HAP-1 (cell line): ENCODE measurements around the gene PLA2G4D.

ENCODE experiments used
- DNase-seq, 2 experiments: peaks; one replicate each; pipeline ENCODE4 v3.0.0-alpha.2; 2016 to 2020; ENCODE audit warnings: low spot score in 2 of 2
- H3K27me3 ChIP-seq: fragments of 250-450 bp; sonication (Bioruptor Pico); 2 replicates; pipeline ENCODE4 v1.5.1; 2020; ENCODE audit warnings: low read depth, mild to moderate bottlenecking, moderate library complexity
- H3K36me3 ChIP-seq: fragments of 250-450 bp; sonication (Bioruptor Pico); replicated peaks from 2 replicates; pipeline ENCODE4 v1.5.1; 2020; ENCODE audit warnings: mild to moderate bottlenecking
- H3K4me1 ChIP-seq: fragments of 250-450 bp; sonication (Bioruptor Pico); 2 replicates; pipeline ENCODE4 v1.5.1; 2020; ENCODE audit warnings: mild to moderate bottlenecking
- H3K4me3 ChIP-seq: fragments of 250-450 bp; sonication (Bioruptor Pico); 2 replicates; pipeline ENCODE4 v1.5.1; 2020; ENCODE audit warnings: mild to moderate bottlenecking, moderate library complexity
- H3K9me3 ChIP-seq: fragments of 250-450 bp; sonication (Bioruptor Pico); 2 replicates; pipeline ENCODE4 v1.5.1; 2020; ENCODE audit warnings: mild to moderate bottlenecking, moderate library complexity
- in situ Hi-C: fragments of 300-500 bp; cut with MboI; formaldehyde crosslinking; loops from 3 replicates; pipeline ENCODE4 v1.14.3; 2020; ENCODE audit warnings: low sequenced_read_pairs, inconsistent platforms, mixed read lengths

Gene PLA2G4D

GRCh38 chr15:42111924-42112323, 17.6 kb upstream of the PLA2G4D start:
- no peaks in the 10 kb centered on the region for H3K9me3 ChIP-seq
- in situ Hi-C loops = no loop called here
- no peaks in the 10 kb centered on the region for H3K4me1 ChIP-seq
- no peak overlapping the region for H3K4me3 ChIP-seq
- no peaks in the 10 kb centered on the region for H3K36me3 ChIP-seq
- DNase-seq = no peak
- H3K27me3 ChIP-seq = no peaks in the 10 kb centered on the region

GRCh38 chr15:42110367-42110766, 16.0 kb upstream of the PLA2G4D start:
- H3K27me3 ChIP-seq = no peaks in the 10 kb centered on the region
- DNase-seq = no peak
- in situ Hi-C loops = no loop called here
- H3K9me3 ChIP-seq = no peaks in the 10 kb centered on the region
- no peak overlapping the region for H3K4me3 ChIP-seq
- H3K4me1 ChIP-seq = no peaks in the 10 kb centered on the region
- H3K36me3 ChIP-seq = no peaks in the 10 kb centered on the region

GRCh38 chr15:42108806-42109205, 14.4 kb upstream of the PLA2G4D start:
- H3K27me3 ChIP-seq = no peaks in the 10 kb centered on the region
- no peaks in the 10 kb centered on the region for H3K36me3 ChIP-seq
- no peak for DNase-seq
- no peaks in the 10 kb centered on the region for H3K9me3 ChIP-seq
- in situ Hi-C loops = no loop called here
- no peak overlapping the region for H3K4me3 ChIP-seq
- no peaks in the 10 kb centered on the region for H3K4me1 ChIP-seq

GRCh38 chr15:42108189-42108588, 13.8 kb upstream of the PLA2G4D start:
- H3K9me3 ChIP-seq = no peaks in the 10 kb centered on the region

GRCh38 chr15:42107473-42107872, 13.1 kb upstream of the PLA2G4D start:
- Histone ChIP-seq H3K4me3 (no peak overlapping the region), H3K4me1 (no peaks in the 10 kb centered on the region), H3K36me3 (no peaks in the 10 kb centered on the region), H3K9me3 (no peaks in the 10 kb centered on the region), H3K27me3 (no peaks in the 10 kb centered on the region)
- no peak for DNase-seq
- in situ Hi-C loops = no loop called here

More at GRCh38 chr15:42108189-42108588, 13.8 kb upstream of the PLA2G4D start:
- no peak for DNase-seq
- in situ Hi-C loops = no loop called here
- H3K36me3 ChIP-seq = no peaks in the 10 kb centered on the region
- no peaks in the 10 kb centered on the region for H3K27me3 ChIP-seq
- no peaks in the 10 kb centered on the region for H3K4me1 ChIP-seq
- no peak overlapping the region for H3K4me3 ChIP-seq

- Histone ChIP-seq H3K4me3 (no peak overlapping the region), H3K4me1 (no peaks in the 10 kb centered on the region), H3K9me3 (no peaks in the 10 kb centered on the region), H3K36me3 (no peaks in the 10 kb centered on the region), H3K27me3 (no peaks in the 10 kb centered on the region)
- no peak for DNase-seq
- in situ Hi-C loops = no loop called here
These were observed 11.9 kb upstream of the PLA2G4D start for GRCh38 chr15:42106288-42106687.

GRCh38 chr15:42104095-42104891, 9.9 kb upstream of the PLA2G4D start:
- in situ Hi-C loops = no loop called here
- H3K36me3 ChIP-seq = no peaks in the 10 kb centered on the region
- DNase-seq = no peak
- no peaks in the 10 kb centered on the region for H3K9me3 ChIP-seq
- H3K27me3 ChIP-seq = no peaks in the 10 kb centered on the region
- no peaks in the 10 kb centered on the region for H3K4me1 ChIP-seq
- H3K4me3 ChIP-seq = no peak overlapping the region

GRCh38 chr15:42102646-42103235, 8.4 kb upstream of the PLA2G4D start:
- DNase-seq = no peak
- in situ Hi-C loops = no loop called here
- no peak overlapping the region for H3K4me3 ChIP-seq
- H3K36me3 ChIP-seq = no peaks in the 10 kb centered on the region
- no peaks in the 10 kb centered on the region for H3K27me3 ChIP-seq
- H3K9me3 ChIP-seq = no peaks in the 10 kb centered on the region
- no peaks in the 10 kb centered on the region for H3K4me1 ChIP-seq

GRCh38 chr15:42101861-42102260, 7.5 kb upstream of the PLA2G4D start:
- Histone ChIP-seq H3K36me3 (no peaks in the 10 kb centered on the region), H3K4me1 (no peaks in the 10 kb centered on the region), H3K9me3 (no peaks in the 10 kb centered on the region), H3K27me3 (no peaks in the 10 kb centered on the region), H3K4me3 (no peak overlapping the region)
- no peak for DNase-seq
- in situ Hi-C loops = no loop called here

GRCh38 chr15:42100021-42100800, 5.8 kb upstream of the PLA2G4D start:
- in situ Hi-C loops = no loop called here
- H3K36me3 ChIP-seq = no peaks in the 10 kb centered on the region
- H3K4me1 ChIP-seq = no peaks in the 10 kb centered on the region
- H3K9me3 ChIP-seq = no peaks in the 10 kb centered on the region
- DNase-seq = no peak
- H3K27me3 ChIP-seq = no peaks in the 10 kb centered on the region
- no peak overlapping the region for H3K4me3 ChIP-seq

GRCh38 chr15:42097018-42097417, 2.7 kb upstream of the PLA2G4D start:
- no peak for DNase-seq
- no peaks in the 10 kb centered on the region for H3K36me3 ChIP-seq
- in situ Hi-C loops = no loop called here
- H3K4me1 ChIP-seq = peaks cover 4% of the 10 kb centered on the region; the same call in 1 of the 2 replicates
- H3K9me3 ChIP-seq = no peaks in the 10 kb centered on the region
- H3K27me3 ChIP-seq = no peaks in the 10 kb centered on the region
- H3K4me3 ChIP-seq = no peak overlapping the region

- Histone ChIP-seq H3K9me3 (no peaks in the 10 kb centered on the region), H3K36me3 (no peaks in the 10 kb centered on the region), H3K4me1 (peaks cover 5% of the 10 kb centered on the region; the same call in 1 of the 2 replicates), H3K4me3 (no peak overlapping the region), H3K27me3 (no peaks in the 10 kb centered on the region)
- DNase-seq = no peak
- in situ Hi-C loops = no loop called here
These were observed 396 bp downstream of the PLA2G4D start for GRCh38 chr15:42093966-42094365.

GRCh38 chr15:42092398-42093318, 1.7 kb downstream of the PLA2G4D start:
- Histone ChIP-seq H3K4me3 (no peak overlapping the region), H3K4me1 (peaks cover 5% of the 10 kb centered on the region; the same call in 1 of the 2 replicates), H3K27me3 (no peaks in the 10 kb centered on the region), H3K36me3 (no peaks in the 10 kb centered on the region), H3K9me3 (no peaks in the 10 kb centered on the region)
- no peak for DNase-seq
- in situ Hi-C loops = no loop called here
